Spleen (tissue), 11 donors: ENCODE data around the gene C14orf132. TPM values are rescaled to one million over a fixed set of nuclear protein-coding genes. Genes with fewer than 3 reads are reported as not detected.

Source experiments
- DNase-seq: peaks from one replicate; pipeline ENCODE4 v3.0.0-alpha.2; 2020
- H3K27ac ChIP-seq, 8 donors: fragments of 200-600 bp; sonication (generic) in 7 of 8; 1 replicate in 4 of 8; 2 replicates in 4 of 8; pipeline versions ENCODE4 v1.5.0 to v1.8.0; 2016 to 2021; ENCODE audit warnings: inconsistent platforms in 4 of 8, mild to moderate bottlenecking in 4 of 8, moderate library complexity in 1 of 8
- H3K27me3 ChIP-seq, 7 donors: fragments of 200-600 bp; sonication (generic) in 6 of 7; replicated peaks in 1 of 7; 1 replicate in 4 of 7; 2 replicates in 3 of 7; pipeline versions ENCODE4 v1.5.0 to v1.8.0; 2016 to 2021; ENCODE audit warnings: inconsistent platforms in 3 of 7, mild to moderate bottlenecking in 1 of 7
- H3K36me3 ChIP-seq, 6 donors: fragments of 200-600 bp; sonication (generic) in 5 of 6; 1 replicate in 4 of 6; 2 replicates in 2 of 6; pipeline versions ENCODE4 v1.5.0 to v1.8.0; 2016 to 2021; ENCODE audit warnings: inconsistent platforms in 2 of 6
- H3K4me1 ChIP-seq, 6 donors: fragments of 200-600 bp; sonication (generic) in 5 of 6; 1 replicate in 3 of 6; 2 replicates in 3 of 6; pipeline versions ENCODE4 v1.5.0 to v1.8.0; 2016 to 2021; ENCODE audit warnings: inconsistent platforms in 3 of 6
- H3K4me3 ChIP-seq, 8 donors: fragments of 200-600 bp; sonication (generic) in 7 of 8; 1 replicate in 4 of 8; 2 replicates in 4 of 8; pipeline versions ENCODE4 v1.5.0 to v1.8.0; 2016 to 2021; ENCODE audit warnings: inconsistent platforms in 4 of 8, mild to moderate bottlenecking in 4 of 8, moderate library complexity in 2 of 8
- H3K9me3 ChIP-seq, 8 donors: fragments of 200-600 bp; sonication (generic) in 7 of 8; 1 replicate in 4 of 8; 2 replicates in 4 of 8; pipeline versions ENCODE4 v1.5.0 to v1.8.0; 2016 to 2021; ENCODE audit warnings: inconsistent platforms in 4 of 8
- CTCF ChIP-seq, 11 experiments: fragments of 200-600 bp in 7 of 11; fragments of 450-650 bp in 4 of 11; sonication (generic) in 4 of 11; IDR thresholded peaks in 8 of 11; conservative IDR thresholded peaks in 3 of 11; 1 replicate in 7 of 11; 2 replicates in 4 of 11; pipeline versions ENCODE4 v1.4.0 to v1.8.0; 2016 to 2021; ENCODE audit warnings: antibody characterized with exemption in 11 of 11, inconsistent platforms in 4 of 11, mild to moderate bottlenecking in 1 of 11
- POLR2A ChIP-seq, 3 donors: fragments of 450-650 bp; IDR thresholded peaks; one replicate each; pipeline ENCODE4 v1.5.1; 2017; ENCODE audit warnings: antibody characterized with exemption in 3 of 3, mild to moderate bottlenecking in 1 of 3
- POLR2AphosphoS5 ChIP-seq, 3 donors: sonication (generic); formaldehyde crosslinking; IDR thresholded peaks; one replicate each; pipeline ENCODE4 v1.5.1; 2017; ENCODE audit warnings: antibody characterized with exemption in 3 of 3
- WGBS, 5 donors: extraction: QIAGEN DNeasy Blood & Tissue Kit in 3 of 5; methylation state at CpG; one replicate each; pipeline versions ENCODE4 v1.1.5 to v1.1.7; 2013 to 2018; 5-methylcytosine and 5-hydroxymethylcytosine counted together
- intact Hi-C: fragments of 100-400 bp; cut with DNase I; formaldehyde crosslinking; loops from one replicate; pipeline ENCODE4 v1.15.0; 2023; ENCODE audit warnings: low total_unique reads
- polyA plus RNA-seq, 3 donors: library from polyadenylated mRNA; stranded (reverse); fragments of 200-250 nt; gene quantifications; one replicate each; pipeline ENCODE4 v1.2.1, GENCODE V29; 2013
- total RNA-seq, 7 donors: library from RNA; depleted of rRNA in 3 of 7; stranded (reverse); fragments of >200 nt in 3 of 7; fragmentation: NEBNext Ultra II Directional in 4 of 7; extraction: Animal tissue kit (Norgen Biotek cat#: 25700) in 4 of 7; gene quantifications; one replicate each; pipeline versions ENCODE4 v1.1.0 to v1.2.1, GENCODE V29; 2016 to 2021
- donor health status: healthy with polysubstance abuse.
- donor health status: DM: no; HTN: no; CAD: no; lungs with moderate emphysema.
- donor health status: DM: no; HTN: no; CAD: no.
- donor health status: Bipolar disorder and iron deficiency.
- donor health status: healthy.
- donor health status: DM: no; HTN: no; CAD: no.
- donor health status: DM: yes; HTN: yes; CAD: no.

Gene C14orf132
- total and polyA plus RNA-seq, 10 donors = 1.8 to 16.4 (median 7.8) TPM

GRCh38 chr14:96079066-96079465, 39.9 kb downstream of the C14orf132 start:
- H3K4me1 ChIP-seq = no peaks in the 10 kb centered on the region
- peaks cover 0 to 15% (median 0%) of the 10 kb centered on the region in 7 donors for H3K27me3 ChIP-seq
- DNase-seq = no peak
- peaks cover 0 to 2% (median 0%) of the 10 kb centered on the region in 8 donors for H3K9me3 ChIP-seq
- TF ChIP-seq POLR2A (IDR thresholded peaks at IDR 0.05) (no peak), CTCF (IDR thresholded peaks at IDR 0.05 in 8 of 11, conservative IDR thresholded peaks at IDR 0.05 in 3 of 11) (no peak), POLR2AphosphoS5 (IDR thresholded peaks at IDR 0.05) (no peak)
- no peaks in the 10 kb centered on the region for H3K36me3 ChIP-seq
- WGBS, 5 donors = 61 to 70% (median 66%) methylated on average over 8 of the region's 8 CpGs
- no peak overlapping the region for H3K4me3 ChIP-seq
- intact Hi-C loops = no loop called here
- H3K27ac ChIP-seq = no peak overlapping the region

GRCh38 chr14:96080571-96080970, 41.4 kb downstream of the C14orf132 start:
- TF ChIP-seq POLR2AphosphoS5 (IDR thresholded peaks at IDR 0.05) (no peak), POLR2A (IDR thresholded peaks at IDR 0.05) (no peak), CTCF (IDR thresholded peaks at IDR 0.05 in 8 of 11, conservative IDR thresholded peaks at IDR 0.05 in 3 of 11) (no peak)
- Histone ChIP-seq H3K36me3 (no peaks in the 10 kb centered on the region), H3K9me3 (peaks cover 0 to 2% (median 0%) of the 10 kb centered on the region in 8 donors), H3K4me1 (no peaks in the 10 kb centered on the region), H3K27ac (no peak overlapping the region), H3K4me3 (no peak overlapping the region), H3K27me3 (peaks cover 0 to 15% (median 0%) of the 10 kb centered on the region in 7 donors)
- intact Hi-C loops = no loop called here
- peak; percentile 30 for DNase-seq
- 81 to 91% (median 84%) methylated on average over 10 of the region's 10 CpGs for WGBS, 5 donors

- H3K36me3 ChIP-seq = no peaks in the 10 kb centered on the region
- no peak overlapping the region for H3K4me3 ChIP-seq
- DNase-seq = no peak
- WGBS, 5 donors = 80 to 90% (median 86%) methylated on average over 6 of the region's 6 CpGs
- H3K27ac ChIP-seq = no peak overlapping the region
- peaks cover 0 to 15% (median 0%) of the 10 kb centered on the region in 7 donors for H3K27me3 ChIP-seq
- TF ChIP-seq POLR2A (IDR thresholded peaks at IDR 0.05) = no peak
- no peak for TF ChIP-seq CTCF (IDR thresholded peaks at IDR 0.05 in 8 of 11, conservative IDR thresholded peaks at IDR 0.05 in 3 of 11)
- TF ChIP-seq POLR2AphosphoS5 (IDR thresholded peaks at IDR 0.05) = no peak
- intact Hi-C loops = no loop called here
- H3K9me3 ChIP-seq = peaks cover 0 to 2% (median 0%) of the 10 kb centered on the region in 8 donors
- no peaks in the 10 kb centered on the region for H3K4me1 ChIP-seq
Observed at GRCh38 chr14:96081224-96081623, 42.1 kb downstream of the C14orf132 start.

GRCh38 chr14:96081767-96082400, 42.7 kb downstream of the C14orf132 start:
- Histone ChIP-seq H3K4me3 (no peak overlapping the region), H3K4me1 (no peaks in the 10 kb centered on the region), H3K9me3 (peaks cover 0 to 2% (median 0%) of the 10 kb centered on the region in 8 donors), H3K27me3 (peaks cover 0 to 15% (median 0%) of the 10 kb centered on the region in 7 donors), H3K27ac (no peak overlapping the region), H3K36me3 (peaks cover 0 to 4% (median 0%) of the 10 kb centered on the region in 6 donors)
- peak; percentile 22 for DNase-seq
- TF ChIP-seq POLR2AphosphoS5 (IDR thresholded peaks at IDR 0.05) (no peak), CTCF (IDR thresholded peaks at IDR 0.05 in 8 of 11, conservative IDR thresholded peaks at IDR 0.05 in 3 of 11) (no peak), POLR2A (IDR thresholded peaks at IDR 0.05) (no peak)
- intact Hi-C loops = no loop called here
- WGBS, 5 donors = 88 to 94% (median 89%) methylated on average over 10 of the region's 10 CpGs
